Colon (tissue), 2 donors: ENCODE data around the gene SULT1A1.
"Not testable (repeated sequence)": the region's sequence is repeated elsewhere in the genome, so short reads cannot be mapped to it uniquely, and the experiment has no call there.

Experiments used
- FAIRE-seq: peaks from 2 replicates; lab custom pipeline; 2012; peaks lifted over from hg19 to GRCh38; lab: Jason Lieb, UNC
- donor health status: control.
- donor health status: control.

Gene SULT1A1

GRCh38 chr16:28608496-28608808 lies 1.4 kb downstream of the SULT1A1 start:
- FAIRE-seq = not testable (repeated sequence)

GRCh38 chr16:28607681-28608495 lies 2.0 kb downstream of the SULT1A1 start:
- not testable (repeated sequence) for FAIRE-seq

- FAIRE-seq = no peak
Measured at GRCh38 chr16:28607116-28607623, 2.7 kb downstream of the SULT1A1 start.

DNA sequence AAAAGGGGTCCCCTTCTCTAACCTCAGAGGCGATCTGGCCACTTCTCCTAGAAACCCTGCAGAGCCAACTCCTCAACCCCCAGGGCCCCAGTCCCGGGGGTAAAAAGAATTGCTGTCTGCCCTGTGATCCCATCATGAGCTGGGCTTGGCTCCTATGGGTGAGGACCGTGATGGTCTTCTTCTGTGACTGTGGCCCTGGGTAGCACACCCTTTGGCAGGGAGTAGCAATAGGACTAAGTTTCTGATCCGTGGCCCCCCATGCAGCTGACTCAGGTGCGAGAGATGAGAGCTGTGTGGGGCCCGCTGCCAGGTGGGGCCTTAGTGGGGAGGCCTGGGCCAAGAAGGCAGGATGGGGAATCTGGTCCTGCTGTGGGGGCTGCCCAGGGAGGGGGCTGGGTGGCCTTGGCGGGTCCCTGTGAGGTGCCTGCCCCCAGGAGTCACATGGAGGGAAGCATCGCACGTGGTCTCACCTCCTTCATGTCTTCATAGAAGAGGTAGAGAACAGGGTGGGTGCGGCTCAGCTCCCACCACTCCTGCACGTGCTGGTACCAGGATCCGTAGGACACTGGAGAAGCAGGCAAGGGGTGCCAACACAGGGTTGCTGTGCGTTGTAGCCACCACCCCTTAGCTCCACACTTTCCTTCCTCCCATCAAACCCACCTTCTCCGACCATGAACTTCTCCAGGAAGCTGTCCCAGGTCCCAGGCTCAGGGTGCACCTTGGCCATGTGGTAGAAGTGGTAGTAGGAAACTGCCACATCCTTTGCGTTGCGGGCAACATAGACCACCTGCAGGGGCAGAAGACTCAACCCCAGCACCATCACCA lies 3.3 kb downstream of the SULT1A1 start:
- no peak for FAIRE-seq

DNA sequence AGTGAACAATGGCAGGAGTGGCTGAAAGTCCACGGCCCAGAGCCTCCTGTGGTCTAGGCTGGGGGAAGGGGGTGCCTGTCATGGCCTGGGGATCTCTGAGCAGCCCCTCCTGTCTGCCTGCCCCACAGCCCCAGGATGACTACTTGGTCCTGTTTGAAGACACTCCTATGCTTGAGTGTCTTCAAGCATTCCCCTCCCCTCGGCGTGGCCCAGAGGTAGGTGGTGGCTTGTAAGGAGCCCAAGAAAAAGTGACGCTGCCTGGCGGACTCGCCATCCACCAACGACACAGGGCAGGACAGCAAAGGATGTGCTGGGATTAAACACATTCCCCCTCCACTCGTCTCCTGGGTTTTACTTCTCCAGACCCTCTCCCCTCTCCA lies 5.7 kb downstream of the SULT1A1 start:
- FAIRE-seq = no peak

GRCh38 chr16:28603381-28604185 lies 6.3 kb downstream of the SULT1A1 start:
- no peak for FAIRE-seq

DNA sequence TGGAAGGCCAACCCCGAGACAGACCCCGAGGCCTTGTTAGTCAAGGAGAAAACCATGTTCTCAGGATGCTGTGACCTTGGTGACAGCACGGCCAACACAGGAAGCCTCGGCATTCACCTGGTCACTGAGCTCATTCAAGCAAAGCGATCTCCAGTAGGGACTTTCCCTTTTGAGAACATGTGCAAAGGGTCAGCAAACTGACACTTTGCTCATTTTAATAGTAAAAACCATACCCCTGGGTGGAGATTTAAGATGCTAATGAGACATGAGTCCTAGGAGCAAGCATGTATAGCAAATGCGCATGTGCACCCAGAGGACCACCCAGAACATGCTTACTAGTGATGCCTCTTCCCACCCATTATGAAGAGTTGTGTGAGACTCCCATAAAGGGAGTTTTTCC lies 7.3 kb downstream of the SULT1A1 start:
- no peak for FAIRE-seq

DNA sequence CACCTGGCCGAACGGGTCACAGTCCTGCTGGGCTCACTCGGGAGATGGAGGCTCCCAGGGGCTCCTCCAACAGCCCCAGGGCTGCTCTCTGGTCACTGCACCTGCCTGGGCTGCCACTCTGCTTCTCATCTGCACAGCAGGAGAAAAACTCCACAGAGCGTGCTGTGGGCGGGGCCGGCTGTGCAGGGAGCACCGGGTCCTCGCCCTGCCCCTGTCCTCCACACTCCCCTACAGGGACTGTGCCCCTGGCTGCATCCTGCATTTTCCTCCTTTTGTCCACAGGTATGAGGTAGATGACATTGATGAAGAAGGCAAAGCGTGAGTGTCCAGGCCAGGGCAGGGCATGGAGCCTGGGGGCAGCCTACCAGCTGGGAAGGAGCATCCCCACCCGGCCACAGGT lies 7.8 kb downstream of the SULT1A1 start:
- not testable (repeated sequence) for FAIRE-seq

GRCh38 chr16:28601589-28601988 lies 8.3 kb downstream of the SULT1A1 start:
- not testable (repeated sequence) for FAIRE-seq

DNA sequence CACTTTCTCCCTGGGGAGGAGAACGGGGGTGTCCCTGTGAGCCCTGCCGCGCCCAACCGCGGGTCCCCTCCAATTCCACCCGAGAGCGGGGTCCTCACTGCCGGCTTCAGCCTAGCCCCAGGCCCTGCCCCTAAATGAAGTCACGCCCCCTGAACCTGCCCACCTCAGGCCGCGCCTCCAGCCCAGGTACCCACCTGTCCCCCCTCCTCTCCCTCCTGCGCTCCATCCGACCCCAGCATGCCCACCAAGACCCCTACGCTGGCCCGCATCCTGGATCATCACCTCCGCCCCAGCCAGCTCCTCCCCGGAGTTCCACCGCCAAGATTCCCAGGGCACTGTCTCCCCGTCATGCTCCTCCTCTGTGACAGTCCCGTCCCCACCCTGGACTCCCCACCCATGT lies 8.9 kb downstream of the SULT1A1 start:
- FAIRE-seq = not testable (repeated sequence)

GRCh38 chr16:28599377-28600285 lies 10.2 kb downstream of the SULT1A1 start:
- peak; percentile 82 for FAIRE-seq

DNA sequence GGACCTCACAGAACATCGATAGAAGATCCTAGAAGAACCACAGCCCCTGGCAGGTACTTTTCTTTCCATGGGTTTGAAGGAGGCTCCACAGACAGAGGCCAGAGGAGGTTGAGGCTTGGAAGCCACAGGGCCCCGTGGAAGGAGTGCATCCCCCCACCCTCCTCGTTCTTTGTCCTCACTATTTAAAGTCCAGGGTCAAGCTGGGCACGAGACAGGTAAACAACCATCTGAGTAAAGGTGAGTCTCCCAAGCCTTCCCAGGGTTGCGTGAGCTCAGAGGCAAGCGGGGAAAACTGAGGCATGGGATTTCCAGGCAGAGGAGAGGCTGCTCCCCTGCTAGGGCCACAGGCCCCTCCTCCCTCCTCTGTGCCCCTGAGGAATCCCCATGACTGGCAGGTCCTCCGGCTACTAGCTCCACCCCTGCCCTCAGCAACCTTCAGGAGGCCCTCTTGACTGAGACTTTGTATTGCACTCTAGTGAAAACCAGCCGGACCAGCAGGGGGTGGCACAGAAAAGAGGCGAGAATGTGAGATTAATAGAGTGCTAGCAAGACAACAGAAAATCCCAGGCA lies 12.1 kb downstream of the SULT1A1 start:
- no peak for FAIRE-seq

GRCh38 chr16:28596840-28597691 lies 12.8 kb downstream of the SULT1A1 start, which contains the start of gene SULT1A2:
Gene SULT1A2, minus strand, starts transcription at chr16:28597050. Its CDS starts 1,120 bp downstream, at chr16:28595930.
- FAIRE-seq = no peak

DNA sequence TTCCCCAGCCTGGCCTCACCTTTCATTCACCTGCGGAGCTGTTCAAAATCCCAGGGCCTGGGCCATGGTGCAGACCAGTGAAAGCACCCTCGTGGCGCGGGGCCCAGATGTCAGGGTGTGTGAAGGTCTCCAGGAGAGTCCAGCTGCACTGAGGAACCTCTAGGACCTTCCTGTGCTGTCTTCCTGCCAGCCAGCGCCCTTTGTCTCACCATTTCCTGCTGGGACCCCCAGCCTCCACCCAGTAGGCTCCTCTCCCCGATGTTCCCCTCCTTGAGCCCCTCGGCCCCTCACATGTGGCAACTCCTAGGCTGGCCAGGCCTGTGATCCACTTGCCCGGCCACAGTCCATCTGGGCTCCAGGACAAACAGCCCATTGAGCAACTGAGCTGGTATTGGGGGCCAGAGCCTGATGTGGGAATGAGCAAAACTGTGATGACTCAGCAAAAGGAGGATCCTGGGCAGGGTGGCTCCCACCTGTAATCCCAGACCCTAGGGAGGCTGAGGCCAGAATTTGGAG lies 13.7 kb downstream of the SULT1A1 start:
- no peak for FAIRE-seq

DNA sequence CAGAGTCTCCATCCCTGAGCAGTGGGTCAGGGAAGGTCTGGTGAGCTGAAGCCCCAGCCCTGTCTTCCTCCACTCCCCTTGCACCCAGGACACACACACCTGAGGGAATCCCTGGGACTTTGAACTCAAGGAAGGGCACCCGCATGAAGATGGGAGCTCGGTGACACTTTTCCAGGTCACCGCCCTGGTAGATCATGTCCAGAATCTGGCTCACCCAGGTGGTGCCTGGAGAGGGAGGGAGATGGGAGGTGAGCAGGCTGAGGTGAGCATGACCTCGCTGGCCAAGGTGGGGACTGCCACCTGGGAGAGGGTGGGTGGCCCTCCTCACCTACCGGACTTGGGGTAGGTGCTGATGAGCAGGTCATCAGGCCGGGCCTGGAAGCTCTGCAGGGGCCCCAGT lies 14.4 kb downstream of the SULT1A1 start:
- FAIRE-seq = not testable (repeated sequence)

GRCh38 chr16:28592979-28593553 lies 16.8 kb downstream of the SULT1A1 start:
- FAIRE-seq = no peak

DNA sequence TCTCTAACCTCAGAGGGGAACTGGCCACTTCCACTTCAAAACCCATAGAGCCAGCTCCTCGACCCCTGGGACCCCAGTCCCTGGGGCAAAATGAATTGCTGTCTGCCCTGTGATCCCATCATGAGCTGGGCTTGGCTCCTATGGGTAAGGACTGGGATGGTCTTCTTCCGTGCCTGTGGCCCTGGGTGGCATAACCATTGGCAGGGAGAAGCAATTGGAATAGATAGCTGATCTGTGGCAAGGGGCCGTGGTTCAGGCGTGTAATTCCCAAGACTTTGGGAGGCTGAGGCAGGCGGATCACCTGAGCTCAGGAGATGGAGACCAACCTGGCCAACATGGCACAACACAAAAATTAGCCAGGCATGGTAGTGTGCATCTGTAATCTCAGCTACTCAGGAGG lies 17.3 kb downstream of the SULT1A1 start:
- FAIRE-seq = no peak

- no peak for FAIRE-seq
Measured at GRCh38 chr16:28591355-28591754, 18.5 kb downstream of the SULT1A1 start.
